CD4-positive, alpha-beta T cell (primary cell): ENCODE results near the gene NES. TPM values are rescaled to one million over a fixed set of nuclear protein-coding genes. Genes with fewer than 3 reads are reported as not detected.

Source experiments
- ATAC-seq: fragments of 200-7000 bp; cut with Tn5 transposase; one replicate; pipeline ENCODE4 v1.10.0; 2022; ENCODE audit warnings: mild to moderate bottlenecking; ENCODE audit not compliant: poor library complexity
- CTCF ChIA-PET: fragments of 350-600 bp; sonication (Branson Sonifier 250); formaldehyde crosslinking; loops from one replicate; lab custom pipeline; 2021; ENCODE audit warnings: antibody characterized with exemption, inconsistent platforms; lab: Charles Lee
- POLR2A ChIA-PET: fragments of 350-600 bp; sonication (Branson Sonifier 250); formaldehyde crosslinking; loops from one replicate; lab custom pipeline; 2021; ENCODE audit warnings: antibody characterized with exemption, inconsistent platforms; lab: Charles Lee
- DNase-seq, 14 experiments: peaks; one replicate each; pipeline ENCODE4 v3.0.0-alpha.2; 2013 to 2020; ENCODE audit warnings: mixed read lengths in 2 of 14
- H3K27ac ChIP-seq, 2 donors: one replicate each; pipeline versions ENCODE4 v1.5.1 to v1.7.0; 2013; ENCODE audit warnings: low read length in 2 of 2, low read depth in 1 of 2, mild to moderate bottlenecking in 1 of 2
- H3K27me3 ChIP-seq, 2 experiments: 1 replicate in 1 of 2; 2 replicates in 1 of 2; pipeline versions ENCODE4 v1.6.1 to v1.7.0; 2013; ENCODE audit warnings: low read length in 2 of 2, control low read depth in 1 of 2, mild to moderate bottlenecking in 1 of 2, moderate library complexity in 1 of 2; ENCODE audit not compliant: insufficient read depth in 2 of 2, control insufficient read depth in 1 of 2
- H3K36me3 ChIP-seq: one replicate; pipeline ENCODE4 v1.6.1; 2013; ENCODE audit warnings: low read length, control low read depth; ENCODE audit not compliant: insufficient read depth
- H3K4me1 ChIP-seq: one replicate; pipeline ENCODE4 v1.6.1; 2013; ENCODE audit warnings: low read length, control low read depth; ENCODE audit not compliant: insufficient read depth
- H3K4me3 ChIP-seq: one replicate; pipeline ENCODE4 v1.5.1; 2013; ENCODE audit warnings: mild to moderate bottlenecking, low read length, moderate library complexity
- H3K9me3 ChIP-seq, 2 experiments: 1 replicate in 1 of 2; 2 replicates in 1 of 2; pipeline versions ENCODE4 v1.6.1 to v1.7.0; 2013; ENCODE audit warnings: low read length in 2 of 2, mild to moderate bottlenecking in 2 of 2, control low read depth in 1 of 2, moderate library complexity in 1 of 2; ENCODE audit not compliant: control insufficient read depth in 1 of 2, insufficient read depth in 1 of 2
- H3K27ac Mint-ChIP-seq: one replicate; pipeline ENCODE4 v1.8.0; 2020; ENCODE audit warnings: mixed read lengths
- H3K27me3 Mint-ChIP-seq: one replicate; pipeline ENCODE4 v1.8.0; 2021; ENCODE audit warnings: mixed read lengths
- H3K36me3 Mint-ChIP-seq: one replicate; pipeline ENCODE4 v1.8.0; 2021; ENCODE audit warnings: low read depth, mixed read lengths
- H3K4me1 Mint-ChIP-seq: one replicate; pipeline ENCODE4 v1.8.0; 2021; ENCODE audit warnings: low read depth, mixed read lengths
- H3K4me3 Mint-ChIP-seq: one replicate; pipeline ENCODE4 v1.8.0; 2020; ENCODE audit warnings: mild to moderate bottlenecking, mixed read lengths
- H3K9me3 Mint-ChIP-seq: one replicate; pipeline ENCODE4 v1.8.0; 2020; ENCODE audit warnings: mixed read lengths
- intact Hi-C, 2 experiments: fragments of 100-400 bp; cut with DNase I in 1 of 2; cut with micrococcal nuclease in 1 of 2; formaldehyde crosslinking; loops; one replicate each; pipeline versions ENCODE4 v1.15.1 to v1.9.0; 2023 to 2025; cut with DNase I, micrococcal nuclease
- total RNA-seq, 174 experiments: library from RNA in 2 of 174; stranded (reverse) in 2 of 174; gene quantifications; one replicate each; pipeline ENCODE4 v1.2.3 and lab custom pipeline; 2021 to 2026
- TF ChIP-seq, protein P1 (sequence below): fragments of 200-600 bp; IDR thresholded peaks from one replicate; pipeline ENCODE4 v1.8.0; 2022; ENCODE audit warnings: antibody characterized with exemption, mild to moderate bottlenecking

Gene NES
- total RNA-seq, 2 experiments from 2014 or later: not detected

- DNase-seq: no peak
- Histone ChIP-seq H3K4me3 (no peak overlapping the region), H3K9me3 (peaks cover 0 to 13% of the 10 kb centered on the region in 2 experiments), H3K27ac (no peak overlapping the region), H3K36me3 (no peaks in the 10 kb centered on the region), H3K27me3 (peaks cover 52 to 58% of the 10 kb centered on the region in 2 experiments), H3K4me1 (peaks cover 23% of the 10 kb centered on the region)
- ChIA-PET CTCF (interaction anchor here (2.5 to 3.6 kb wide), 2 partner anchors 15 to 34 kb away, joined by 7 to 119 read pairs; partner anchors contain the start of gene CRABP2), POLR2A (interaction anchor here (1.0 to 3.9 kb wide), 3 partner anchors 15 to 36 kb away, joined by 4 to 38 read pairs (median 4); partner anchors contain the start of genes ISG20L2 and METTL25B)
- TF ChIP-seq, protein P1, sequence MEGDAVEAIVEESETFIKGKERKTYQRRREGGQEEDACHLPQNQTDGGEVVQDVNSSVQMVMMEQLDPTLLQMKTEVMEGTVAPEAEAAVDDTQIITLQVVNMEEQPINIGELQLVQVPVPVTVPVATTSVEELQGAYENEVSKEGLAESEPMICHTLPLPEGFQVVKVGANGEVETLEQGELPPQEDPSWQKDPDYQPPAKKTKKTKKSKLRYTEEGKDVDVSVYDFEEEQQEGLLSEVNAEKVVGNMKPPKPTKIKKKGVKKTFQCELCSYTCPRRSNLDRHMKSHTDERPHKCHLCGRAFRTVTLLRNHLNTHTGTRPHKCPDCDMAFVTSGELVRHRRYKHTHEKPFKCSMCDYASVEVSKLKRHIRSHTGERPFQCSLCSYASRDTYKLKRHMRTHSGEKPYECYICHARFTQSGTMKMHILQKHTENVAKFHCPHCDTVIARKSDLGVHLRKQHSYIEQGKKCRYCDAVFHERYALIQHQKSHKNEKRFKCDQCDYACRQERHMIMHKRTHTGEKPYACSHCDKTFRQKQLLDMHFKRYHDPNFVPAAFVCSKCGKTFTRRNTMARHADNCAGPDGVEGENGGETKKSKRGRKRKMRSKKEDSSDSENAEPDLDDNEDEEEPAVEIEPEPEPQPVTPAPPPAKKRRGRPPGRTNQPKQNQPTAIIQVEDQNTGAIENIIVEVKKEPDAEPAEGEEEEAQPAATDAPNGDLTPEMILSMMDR: no peak
- no peak for ATAC-seq
- Mint-ChIP-seq H3K9me3 (no peaks in the 10 kb centered on the region), H3K27ac (no peak overlapping the region), H3K36me3 (no peaks in the 10 kb centered on the region), H3K27me3 (peaks cover 61% of the 10 kb centered on the region), H3K4me3 (no peak overlapping the region), H3K4me1 (peaks cover 26% of the 10 kb centered on the region)
- intact Hi-C loops: no loop called here
These were observed 14.0 kb upstream of the NES start for GRCh38 chr1:156691191-156691590.

DNA sequence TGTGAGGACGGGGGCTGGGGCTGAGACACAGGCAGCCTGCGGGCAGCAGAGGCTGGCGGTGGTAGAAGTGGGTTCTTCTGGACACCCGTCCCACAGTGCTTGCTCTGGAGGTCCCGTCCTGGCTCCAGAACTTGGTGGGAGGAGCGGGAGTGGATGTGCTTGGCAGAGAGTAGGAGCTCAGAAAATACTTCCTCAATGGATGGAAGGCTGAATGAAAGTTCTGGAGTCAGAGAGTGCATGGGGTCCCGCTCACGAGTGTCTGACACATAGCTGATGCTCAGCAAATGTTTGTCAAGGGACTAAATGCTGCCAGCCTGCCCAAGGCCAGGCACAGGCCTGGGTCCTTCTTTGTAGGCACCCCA, 13.4 kb upstream of the NES start:
- peaks cover 52 to 58% of the 10 kb centered on the region in 2 experiments for H3K27me3 ChIP-seq

GRCh38 chr1:156689953-156690674, 12.9 kb upstream of the NES start:
- ChIA-PET POLR2A (interaction anchor here (0.8 to 3.9 kb wide), 7 partner anchors 15 to 170 kb away, joined by 3 to 38 read pairs (median 4); partner anchors contain the start of genes CRABP2, ISG20L2, METTL25B and MRPL24), CTCF (interaction anchor here (0.6 to 3.6 kb wide), 30 partner anchors 10 to 244 kb away, joined by 3 to 119 read pairs (median 6); partner anchors contain the start of genes CRABP2, ISG20L2, METTL25B and MRPL24)
- Mint-ChIP-seq H3K27ac (no peak overlapping the region), H3K4me3 (no peak overlapping the region), H3K36me3 (no peaks in the 10 kb centered on the region), H3K9me3 (no peaks in the 10 kb centered on the region), H3K27me3 (peaks cover 61% of the 10 kb centered on the region), H3K4me1 (peaks cover 26% of the 10 kb centered on the region)
- Histone ChIP-seq H3K27ac (no peak overlapping the region), H3K4me1 (peaks cover 23% of the 10 kb centered on the region), H3K36me3 (no peaks in the 10 kb centered on the region), H3K4me3 (no peak overlapping the region), H3K27me3 (peaks cover 52 to 58% of the 10 kb centered on the region in 2 experiments), H3K9me3 (peaks cover 0 to 13% of the 10 kb centered on the region in 2 experiments)
- intact Hi-C loops: loop anchor here (1.0 to 10.0 kb wide), 7 partner anchors 16 to 239 kb away; partner anchors contain the start of genes LRRC71 (in 1 of the 2), NTRK1 (in 1 of the 2) and PRCC (in 1 of the 2)
- DNase-seq: no peak
- TF ChIP-seq, protein P1: no peak
- ATAC-seq: no peak

More for the DNA sequence above, 13.4 kb upstream of the NES start:
- Mint-ChIP-seq H3K9me3 (no peaks in the 10 kb centered on the region), H3K36me3 (no peaks in the 10 kb centered on the region), H3K27ac (no peak overlapping the region), H3K27me3 (peaks cover 61% of the 10 kb centered on the region), H3K4me3 (no peak overlapping the region), H3K4me1 (peaks cover 26% of the 10 kb centered on the region)
- ATAC-seq: no peak
- Histone ChIP-seq H3K4me3 (no peak overlapping the region), H3K9me3 (peaks cover 0 to 13% of the 10 kb centered on the region in 2 experiments), H3K36me3 (no peaks in the 10 kb centered on the region), H3K4me1 (peaks cover 23% of the 10 kb centered on the region), H3K27ac (no peak overlapping the region)
- no peak for DNase-seq
- intact Hi-C loops: no loop called here
- POLR2A ChIA-PET: interaction anchor here (0.9 to 3.9 kb wide), 5 partner anchors 25 to 169 kb away, joined by 3 to 38 read pairs (median 4); partner anchors contain the start of genes ISG20L2, METTL25B, MRPL24 and PRCC
- CTCF ChIA-PET: interaction anchor here (1.0 to 3.6 kb wide), 9 partner anchors 11 to 245 kb away, joined by 3 to 119 read pairs (median 9); partner anchors contain the start of genes CRABP2 and MRPL24
- TF ChIP-seq, protein P1: no peak
